Stimulated activated CD8-positive, alpha-beta memory T cell treated with anti-CD3 and anti-CD28 coated beads, Interleukin-4, amount 100 ng/mL, for 48 hours (primary cell): Measurements from ENCODE around the gene ZFR.
"Not testable (repeated sequence)": the region's sequence is repeated elsewhere in the genome, so short reads cannot be mapped to it uniquely, and the experiment has no call there.

Experiments used
- DNase-seq: peaks from one replicate; pipeline ENCODE4 v3.0.0-alpha.2; 2020

Gene ZFR

GRCh38 chr5:32450952-32451351, 6.4 kb upstream of the ZFR start:
- DNase-seq: no peak

- DNase-seq: no peak
Measured at GRCh38 chr5:32449262-32449661, 4.7 kb upstream of the ZFR start.

- no peak for DNase-seq
Measured at GRCh38 chr5:32446630-32447029, 2.1 kb upstream of the ZFR start.

- DNase-seq: no peak
Measured at GRCh38 chr5:32445831-32446614, 1.5 kb upstream of the ZFR start.

GRCh38 chr5:32445287-32445758, 783 bp upstream of the ZFR start:
- no peak for DNase-seq

- peak; percentile 70 for DNase-seq
Measured at GRCh38 chr5:32443541-32444430, 754 bp downstream of the ZFR start.

DNA sequence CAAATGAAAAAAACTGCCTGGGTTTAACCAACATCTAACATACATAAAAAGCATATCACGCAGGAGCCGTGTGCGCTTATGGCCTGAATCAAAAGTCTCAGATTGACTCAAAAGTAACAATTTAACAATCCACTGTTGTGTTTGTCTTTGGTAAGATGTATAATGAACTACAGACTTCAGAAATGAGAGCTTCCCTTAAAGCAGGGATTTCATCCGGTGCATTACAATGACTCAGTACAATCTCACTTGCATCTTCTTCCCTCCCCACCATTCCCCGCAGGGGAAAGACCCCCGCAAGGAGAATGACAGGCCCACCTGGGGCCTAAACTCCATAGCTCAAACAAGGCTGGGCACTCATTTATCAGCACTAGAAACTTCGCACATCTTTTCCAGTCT, 1.4 kb downstream of the ZFR start:
- DNase-seq: peak; percentile 55

DNA sequence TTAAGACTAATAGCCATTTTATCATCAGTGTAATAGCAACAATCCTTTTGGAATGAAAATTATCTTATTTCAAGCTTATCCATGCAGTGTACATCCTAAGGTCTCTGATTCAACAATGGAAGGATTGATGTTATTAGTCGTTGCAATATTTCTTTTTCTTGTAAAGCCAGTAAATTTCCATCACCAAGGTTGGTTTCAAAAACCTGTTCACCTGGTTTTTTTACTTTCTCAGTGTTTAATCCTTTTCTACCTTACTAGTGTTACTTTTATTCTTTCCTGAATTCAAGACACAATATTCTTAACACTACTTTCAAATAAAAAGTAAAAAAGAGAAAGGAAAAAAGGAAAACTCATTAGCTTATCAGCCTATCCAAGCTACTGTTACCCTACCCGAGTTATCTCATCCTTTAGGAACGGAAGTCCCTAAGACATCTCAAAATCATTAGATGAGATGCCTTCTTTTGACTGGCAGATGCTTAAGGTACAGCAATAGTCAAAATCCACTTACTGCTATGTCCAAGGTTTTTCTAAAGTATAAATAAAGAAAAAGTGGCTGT, 5.4 kb downstream of the ZFR start:
- no peak for DNase-seq

DNA sequence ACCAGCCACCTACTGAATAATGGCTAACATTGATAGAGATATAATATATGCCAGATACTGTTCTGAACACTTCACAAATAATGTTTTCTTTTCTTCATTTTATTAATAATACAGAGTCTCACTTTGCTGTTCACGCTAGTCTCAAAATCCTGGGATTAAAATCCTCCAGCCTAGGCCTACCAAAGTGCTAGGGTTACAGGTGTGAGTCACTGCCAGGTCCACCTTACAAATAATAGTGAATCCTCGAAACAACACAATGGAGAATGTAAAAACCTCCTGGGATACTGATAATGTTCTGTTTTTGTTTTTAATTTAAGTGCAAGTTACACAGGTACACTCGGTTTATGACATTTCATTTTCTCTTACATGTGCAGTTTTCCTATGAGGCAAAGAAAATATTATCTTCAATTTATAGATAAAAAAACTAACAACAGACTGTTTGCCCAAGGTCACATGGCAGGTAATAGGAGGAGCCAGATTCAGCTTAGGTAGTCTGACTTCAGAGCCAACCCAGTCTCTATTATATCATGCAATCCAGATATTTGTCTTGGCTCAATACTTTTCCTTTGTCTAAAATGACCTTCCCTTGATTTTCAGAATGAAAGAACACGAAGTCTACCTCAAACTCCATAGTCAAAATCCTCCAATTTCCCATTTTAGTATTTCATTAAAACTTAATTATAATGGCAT, 7.8 kb downstream of the ZFR start:
- DNase-seq: no peak

GRCh38 chr5:32435383-32435782, 9.2 kb downstream of the ZFR start:
- no peak for DNase-seq

DNA sequence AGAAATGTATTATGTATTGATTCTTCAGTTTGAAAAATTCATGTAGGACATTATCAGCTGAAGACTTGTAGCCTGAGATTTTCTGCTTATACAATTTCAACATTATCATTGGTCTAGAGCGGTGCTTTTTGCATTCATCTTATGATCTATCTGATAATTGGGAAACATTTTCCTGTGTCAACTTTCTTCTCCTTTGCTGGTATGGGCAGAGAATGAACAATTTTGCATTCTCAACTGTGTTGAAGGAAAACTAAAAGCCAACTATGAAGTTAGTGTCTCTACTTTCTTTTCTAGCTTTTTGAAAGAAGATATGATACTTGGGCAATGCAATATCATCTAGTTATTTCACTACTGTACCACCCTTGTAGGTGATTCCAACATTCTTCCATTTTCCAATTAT, 10.3 kb downstream of the ZFR start:
- DNase-seq: no peak

DNA sequence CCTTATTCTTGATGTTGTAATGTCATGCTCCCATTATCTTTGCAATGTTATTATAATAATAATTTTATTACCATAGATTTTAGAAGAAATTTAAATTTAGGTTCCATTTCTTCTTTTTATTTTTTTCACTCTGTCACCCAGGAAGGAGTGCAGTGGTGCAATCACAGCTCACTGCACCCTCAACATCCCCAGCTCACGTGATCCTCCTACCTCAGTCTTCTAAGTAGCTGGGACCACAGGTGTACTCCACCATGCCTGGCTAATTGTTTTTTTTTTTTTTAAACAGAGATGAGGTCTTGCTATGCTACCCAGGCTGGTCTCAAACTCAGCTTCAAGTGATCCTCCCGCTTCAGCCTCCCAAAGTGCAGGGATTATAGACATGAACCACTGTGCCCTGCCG, 11.9 kb downstream of the ZFR start:
- DNase-seq: no peak

DNA sequence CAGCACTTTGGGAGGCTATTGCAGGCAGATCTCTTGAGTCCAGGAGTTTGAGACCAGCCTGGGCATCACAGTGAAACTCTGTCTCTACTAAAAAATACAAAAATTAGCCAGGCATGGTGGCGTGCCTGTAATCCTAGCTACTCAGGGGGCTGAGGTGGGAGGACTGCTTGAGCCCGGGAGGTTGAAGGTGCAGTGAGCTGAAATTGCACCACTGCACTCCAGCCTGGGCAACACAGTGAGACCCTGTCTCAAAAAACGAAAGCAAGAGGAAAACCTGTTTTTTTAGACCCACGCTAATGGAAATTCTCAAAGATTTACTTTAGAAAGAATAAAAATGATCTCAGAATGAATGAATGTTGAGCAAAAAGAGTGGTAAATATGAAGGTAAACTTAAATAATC, 13.7 kb downstream of the ZFR start:
- DNase-seq: not testable (repeated sequence)

DNA sequence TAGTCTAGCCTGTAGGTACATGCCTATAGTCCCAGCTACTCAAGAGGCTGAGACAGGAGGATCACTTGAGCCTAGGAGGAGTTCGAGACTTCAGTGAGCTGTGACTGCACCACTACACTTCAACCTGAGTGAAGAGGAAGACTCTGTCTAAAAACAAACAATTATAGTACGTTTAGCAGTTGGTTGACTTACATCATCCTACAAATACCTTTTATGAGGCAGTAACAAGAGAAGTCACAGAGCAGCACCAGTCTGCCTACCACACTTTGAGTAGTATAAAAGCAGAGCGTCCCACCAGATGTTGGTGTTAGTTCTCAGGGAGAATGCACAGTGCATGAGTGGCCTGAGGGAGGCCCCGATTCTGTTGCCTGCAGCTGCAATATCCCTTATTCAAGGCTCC, 16.1 kb downstream of the ZFR start:
- no peak for DNase-seq

DNA sequence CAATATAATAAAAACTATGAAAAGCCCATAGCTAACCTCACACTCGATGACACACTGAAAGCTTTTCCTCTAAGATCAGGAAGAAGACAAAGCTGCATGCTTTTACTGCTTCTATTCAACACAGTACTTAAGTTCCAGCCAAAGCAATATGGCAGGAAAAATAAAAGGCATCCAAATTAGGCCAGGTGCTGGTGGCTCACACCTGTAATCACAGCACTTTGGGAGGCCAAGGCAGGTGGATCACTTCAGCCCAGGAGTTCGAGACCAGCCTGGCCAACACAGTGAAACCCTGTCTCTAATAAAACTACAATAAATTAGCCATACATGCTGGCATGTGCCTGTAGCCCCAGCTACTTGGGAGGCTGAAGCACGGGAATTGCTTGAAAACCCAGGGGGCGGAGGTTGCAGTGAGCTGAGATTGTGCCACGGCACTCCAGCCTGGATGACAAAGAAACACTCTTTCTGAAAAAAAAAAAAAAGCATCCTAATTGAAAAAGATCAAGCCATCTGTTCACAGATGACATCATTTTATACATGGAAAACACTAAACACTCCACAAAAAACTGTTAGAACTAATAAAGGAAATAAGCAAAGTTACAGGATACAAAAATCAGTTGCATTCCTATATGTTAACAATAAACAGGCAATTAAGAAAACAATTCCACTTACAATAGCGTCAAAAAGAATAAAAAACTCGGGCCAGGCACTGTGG, 17.9 kb downstream of the ZFR start:
- no peak for DNase-seq

- DNase-seq: no peak
Measured at GRCh38 chr5:32422697-32423096, 21.8 kb downstream of the ZFR start.

GRCh38 chr5:32421075-32421474, 23.5 kb downstream of the ZFR start:
- no peak for DNase-seq

DNA sequence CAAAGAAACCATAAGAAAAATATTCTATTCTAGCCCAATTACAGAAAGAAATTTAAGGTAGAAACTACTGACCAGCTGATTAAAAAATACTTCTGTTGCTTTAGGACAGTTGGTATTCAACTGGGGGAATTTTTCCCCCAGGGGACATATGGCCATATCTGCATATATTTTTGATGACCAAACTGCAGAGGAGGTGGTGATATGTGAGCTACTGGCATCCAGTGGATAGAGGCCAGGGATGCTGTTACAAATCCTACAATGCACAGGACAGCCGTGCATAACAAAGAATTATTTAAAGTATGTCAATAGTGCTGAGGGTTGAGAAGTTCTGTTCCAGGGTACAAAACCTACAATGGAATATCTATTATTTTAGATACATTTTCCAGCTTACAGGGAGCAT, 24.0 kb downstream of the ZFR start:
- no peak for DNase-seq

DNA sequence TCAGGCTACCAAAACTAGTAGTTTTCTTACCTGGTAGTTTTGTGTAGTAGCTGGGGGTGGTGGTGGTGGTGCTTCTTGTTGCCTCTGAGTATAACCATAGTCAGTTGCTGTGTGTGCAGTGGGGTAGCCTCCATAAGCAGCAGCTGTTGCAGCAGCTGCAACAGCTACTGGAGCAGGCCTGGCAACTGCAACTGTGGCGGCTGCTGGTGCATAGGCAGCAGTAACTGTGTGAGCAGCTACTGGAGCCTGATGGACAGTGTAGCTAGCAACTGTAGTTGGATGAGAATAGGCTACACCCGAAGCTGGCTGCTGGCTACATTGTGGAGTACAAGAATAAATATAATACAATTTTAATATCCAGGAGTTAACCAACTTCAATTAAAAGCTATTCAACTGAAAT, 24.7 kb downstream of the ZFR start:
- no peak for DNase-seq

GRCh38 chr5:32413466-32414263, 30.9 kb downstream of the ZFR start:
- DNase-seq: no peak

GRCh38 chr5:32410630-32411029, 33.9 kb downstream of the ZFR start:
- no peak for DNase-seq

- DNase-seq: no peak
Measured at GRCh38 chr5:32406650-32407049, 37.9 kb downstream of the ZFR start.
